KMS-11 (cell line): ENCODE results near the gene B3GNT5.

Experiments
- H2AFZ ChIP-seq: fragments of 200-600 bp; sonication (generic); 2 replicates; pipeline ENCODE4 v1.6.1; 2016; ENCODE audit warnings: antibody characterized with exemption, mixed run types, low read depth
- H3K27ac ChIP-seq: fragments of 200-600 bp; sonication (generic); 2 replicates; pipeline ENCODE4 v1.6.1; 2016; ENCODE audit warnings: mild to moderate bottlenecking, mixed run types
- H3K27me3 ChIP-seq: fragments of 200-600 bp; sonication (generic); 2 replicates; pipeline ENCODE4 v1.6.1; 2017; ENCODE audit warnings: mild to moderate bottlenecking, low read depth, mixed run types, moderate library complexity; ENCODE audit not compliant: insufficient read depth
- H3K36me3 ChIP-seq: fragments of 200-600 bp; sonication (generic); 2 replicates; pipeline ENCODE4 v1.6.1; 2017; ENCODE audit warnings: mild to moderate bottlenecking, mixed run types; ENCODE audit not compliant: insufficient read depth
- H3K4me1 ChIP-seq: fragments of 200-600 bp; sonication (generic); 2 replicates; pipeline ENCODE4 v1.6.1; 2016; ENCODE audit warnings: mild to moderate bottlenecking, low read depth, mixed run types; ENCODE audit not compliant: poor library complexity, severe bottlenecking
- H3K4me2 ChIP-seq: fragments of 200-600 bp; sonication (generic); 2 replicates; pipeline ENCODE4 v1.7.0; 2016; ENCODE audit warnings: mild to moderate bottlenecking, mixed run types
- H3K4me3 ChIP-seq: fragments of 200-600 bp; sonication (generic); IDR thresholded peaks from 2 replicates; pipeline ENCODE4 v1.6.1; 2017; ENCODE audit warnings: low read depth, low read length, mixed read lengths; ENCODE audit not compliant: insufficient read depth
- H3K79me2 ChIP-seq: fragments of 200-600 bp; sonication (generic); 2 replicates; pipeline ENCODE4 v1.6.1; 2016; ENCODE audit warnings: low read depth, mixed run types; ENCODE audit not compliant: insufficient read depth
- H3K9ac ChIP-seq: fragments of 200-600 bp; sonication (generic); 2 replicates; pipeline ENCODE4 v1.6.1; 2016; ENCODE audit warnings: mild to moderate bottlenecking, mixed run types
- H4K20me1 ChIP-seq: fragments of 200-600 bp; sonication (generic); 2 replicates; pipeline ENCODE4 v1.6.1; 2016; ENCODE audit warnings: mild to moderate bottlenecking, mixed run types; ENCODE audit not compliant: insufficient read depth
- TF ChIP-seq, protein P1 (sequence below): fragments of 200-600 bp; sonication (generic); conservative IDR thresholded peaks from 2 replicates; pipeline ENCODE4 v1.6.1; 2017; ENCODE audit warnings: low read depth, mild to moderate bottlenecking, antibody characterized with exemption, low read length, moderate library complexity, mixed read lengths

B3GNT5 gene

DNA sequence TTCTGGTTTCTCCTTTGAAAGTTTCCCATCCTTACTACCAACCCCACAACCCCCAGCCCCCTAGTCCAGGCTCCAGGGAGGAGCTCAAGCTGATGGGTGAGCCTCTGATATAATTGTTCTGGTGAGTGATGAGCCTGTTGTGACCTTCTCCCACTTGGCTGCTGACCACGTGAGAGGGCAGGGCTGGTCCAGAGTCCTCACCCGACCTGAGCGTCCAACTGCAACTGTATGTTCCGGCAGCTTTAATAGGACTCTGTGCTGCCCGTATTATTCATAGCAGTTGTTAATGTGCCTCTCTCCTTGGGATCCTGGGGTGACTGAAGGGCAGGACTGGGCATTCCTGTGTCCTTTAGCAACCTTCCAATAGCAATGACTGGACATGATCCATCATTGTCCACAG lies 56.2 kb downstream of the B3GNT5 start:
- Histone ChIP-seq H3K4me2 (no peak overlapping the region), H3K27me3 (no peaks in the 10 kb centered on the region), H3K4me3 (no peak overlapping the region), H3K79me2 (no peaks in the 10 kb centered on the region), H4K20me1 (no peaks in the 10 kb centered on the region), H3K27ac (no peak overlapping the region), H2AFZ (no peak overlapping the region), H3K9ac (no peak overlapping the region), H3K4me1 (peaks cover 55% of the 10 kb centered on the region), H3K36me3 (no peaks in the 10 kb centered on the region)
- TF ChIP-seq, protein P1, sequence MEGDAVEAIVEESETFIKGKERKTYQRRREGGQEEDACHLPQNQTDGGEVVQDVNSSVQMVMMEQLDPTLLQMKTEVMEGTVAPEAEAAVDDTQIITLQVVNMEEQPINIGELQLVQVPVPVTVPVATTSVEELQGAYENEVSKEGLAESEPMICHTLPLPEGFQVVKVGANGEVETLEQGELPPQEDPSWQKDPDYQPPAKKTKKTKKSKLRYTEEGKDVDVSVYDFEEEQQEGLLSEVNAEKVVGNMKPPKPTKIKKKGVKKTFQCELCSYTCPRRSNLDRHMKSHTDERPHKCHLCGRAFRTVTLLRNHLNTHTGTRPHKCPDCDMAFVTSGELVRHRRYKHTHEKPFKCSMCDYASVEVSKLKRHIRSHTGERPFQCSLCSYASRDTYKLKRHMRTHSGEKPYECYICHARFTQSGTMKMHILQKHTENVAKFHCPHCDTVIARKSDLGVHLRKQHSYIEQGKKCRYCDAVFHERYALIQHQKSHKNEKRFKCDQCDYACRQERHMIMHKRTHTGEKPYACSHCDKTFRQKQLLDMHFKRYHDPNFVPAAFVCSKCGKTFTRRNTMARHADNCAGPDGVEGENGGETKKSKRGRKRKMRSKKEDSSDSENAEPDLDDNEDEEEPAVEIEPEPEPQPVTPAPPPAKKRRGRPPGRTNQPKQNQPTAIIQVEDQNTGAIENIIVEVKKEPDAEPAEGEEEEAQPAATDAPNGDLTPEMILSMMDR: no peak

- no peak overlapping the region for H3K27ac ChIP-seq
- no peak overlapping the region; the same call in 1 of the 2 replicates for H3K4me2 ChIP-seq
- H3K4me1 ChIP-seq: peaks cover 43% of the 10 kb centered on the region
- no peaks in the 10 kb centered on the region for H3K36me3 ChIP-seq
- no peaks in the 10 kb centered on the region for H3K79me2 ChIP-seq
- TF ChIP-seq, protein P1: no peak
- H2AFZ ChIP-seq: no peak overlapping the region
- no peaks in the 10 kb centered on the region for H4K20me1 ChIP-seq
- H3K27me3 ChIP-seq: no peaks in the 10 kb centered on the region
- H3K4me3 ChIP-seq: no peak overlapping the region
- no peak overlapping the region for H3K9ac ChIP-seq
Observed at GRCh38 chr3:183310936-183311335, 57.9 kb downstream of the B3GNT5 start.

GRCh38 chr3:183312433-183312832 lies 59.4 kb downstream of the B3GNT5 start:
- TF ChIP-seq, protein P1: no peak
- no peaks in the 10 kb centered on the region for H3K36me3 ChIP-seq
- H3K79me2 ChIP-seq: no peaks in the 10 kb centered on the region
- no peak overlapping the region for H3K27ac ChIP-seq
- H4K20me1 ChIP-seq: no peaks in the 10 kb centered on the region
- H3K4me2 ChIP-seq: no peak overlapping the region
- H3K9ac ChIP-seq: no peak overlapping the region
- peaks cover 28% of the 10 kb centered on the region for H3K4me1 ChIP-seq
- no peaks in the 10 kb centered on the region for H3K27me3 ChIP-seq
- H2AFZ ChIP-seq: no peak overlapping the region
- H3K4me3 ChIP-seq: no peak overlapping the region

DNA sequence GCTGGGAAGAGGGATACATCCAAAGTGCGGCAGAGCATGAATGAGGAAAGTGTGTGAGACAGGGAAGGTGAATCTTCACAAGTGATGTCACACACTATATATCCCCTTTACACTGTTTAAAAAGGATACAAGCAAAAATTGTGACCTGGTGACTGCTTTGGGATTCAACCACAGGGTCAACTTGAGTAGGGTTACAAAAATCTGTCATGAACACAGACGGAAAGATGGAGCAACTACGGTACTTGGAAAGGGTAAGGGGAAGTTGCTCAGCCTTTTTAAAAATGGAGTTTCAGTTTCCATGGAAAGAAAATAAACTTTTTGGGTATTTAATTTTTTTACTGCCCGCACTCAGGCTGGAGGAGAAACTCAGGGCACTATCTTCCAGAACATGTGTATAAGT lies 60.3 kb downstream of the B3GNT5 start:
- H3K27me3 ChIP-seq: no peaks in the 10 kb centered on the region

More for the DNA sequence above, 60.3 kb downstream of the B3GNT5 start:
- Histone ChIP-seq H4K20me1 (no peaks in the 10 kb centered on the region), H3K4me2 (no peak overlapping the region), H3K9ac (no peak overlapping the region), H3K79me2 (no peaks in the 10 kb centered on the region), H3K4me1 (peaks cover 19% of the 10 kb centered on the region), H3K36me3 (no peaks in the 10 kb centered on the region), H3K27ac (no peak overlapping the region), H3K4me3 (no peak overlapping the region), H2AFZ (no peak overlapping the region)
- TF ChIP-seq, protein P1: no peak
